Esophagus squamous epithelium (tissue), 5 donors: Measurements from ENCODE around the gene ZMYND10. TPM values are rescaled to one million over a fixed set of nuclear protein-coding genes. Genes with fewer than 3 reads are reported as not detected.

Source experiments
- DNase-seq: peaks from one replicate; lab custom pipeline; 2025; lab: John Stamatoyannopoulos, UW
- H3K27ac ChIP-seq, 4 donors: fragments of 200-600 bp; sonication (generic); one replicate each; pipeline ENCODE4 v1.5.1; 2016 to 2019; ENCODE audit warnings: mild to moderate bottlenecking in 1 of 4
- H3K27me3 ChIP-seq, 4 donors: fragments of 200-600 bp; sonication (generic); 1 replicate in 3 of 4; 2 replicates in 1 of 4; pipeline versions ENCODE4 v1.5.1 to v1.6.0; 2017 to 2021; ENCODE audit warnings: antibody characterized with exemption in 1 of 4
- H3K36me3 ChIP-seq, 3 donors: fragments of 200-600 bp; sonication (generic); one replicate each; pipeline ENCODE4 v1.5.1; 2016 to 2019
- H3K4me1 ChIP-seq, 3 donors: fragments of 200-600 bp; sonication (generic); one replicate each; pipeline ENCODE4 v1.5.1; 2017 to 2019
- H3K4me3 ChIP-seq, 4 donors: fragments of 200-600 bp; sonication (generic); 1 replicate in 3 of 4; 2 replicates in 1 of 4; pipeline ENCODE4 v1.5.1; 2016 to 2019; ENCODE audit warnings: mild to moderate bottlenecking in 2 of 4, moderate library complexity in 1 of 4
- H3K9me3 ChIP-seq, 3 donors: fragments of 200-600 bp; sonication (generic); one replicate each; pipeline ENCODE4 v1.5.1; 2016 to 2019
- POLR2A ChIP-seq, 4 donors: fragments of 450-650 bp; IDR thresholded peaks; one replicate each; pipeline ENCODE4 v1.6.1; 2017; ENCODE audit warnings: antibody characterized with exemption in 4 of 4, mild to moderate bottlenecking in 4 of 4, moderate library complexity in 3 of 4
- WGBS, 2 donors: methylation state at CpG; one replicate each; pipeline ENCODE4 v1.1.5; 2018; 5-methylcytosine and 5-hydroxymethylcytosine counted together
- intact Hi-C: fragments of 100-400 bp; cut with DNase I; formaldehyde crosslinking; loops from one replicate; pipeline ENCODE4 v1.15.0; 2022
- total RNA-seq, 4 donors: library from RNA; depleted of rRNA; stranded (reverse); fragments of >200 nt; gene quantifications; one replicate each; pipeline ENCODE4 v1.1.0, GENCODE V29; 2016
- TF ChIP-seq, protein P1 (sequence below), 6 experiments: fragments of 450-650 bp in 4 of 6; fragments of 200-600 bp in 2 of 6; sonication (generic) in 2 of 6; IDR thresholded peaks; one replicate each; pipeline ENCODE4 v1.5.1; 2016 to 2019; ENCODE audit warnings: antibody characterized with exemption in 6 of 6, mild to moderate bottlenecking in 4 of 6, moderate library complexity in 4 of 6
- donor health status: DM: yes; HTN: yes; CAD: no.

Gene ZMYND10
- total RNA-seq, 4 donors from 2014 or later = 1.1 TPM; not detected in 3

DNA sequence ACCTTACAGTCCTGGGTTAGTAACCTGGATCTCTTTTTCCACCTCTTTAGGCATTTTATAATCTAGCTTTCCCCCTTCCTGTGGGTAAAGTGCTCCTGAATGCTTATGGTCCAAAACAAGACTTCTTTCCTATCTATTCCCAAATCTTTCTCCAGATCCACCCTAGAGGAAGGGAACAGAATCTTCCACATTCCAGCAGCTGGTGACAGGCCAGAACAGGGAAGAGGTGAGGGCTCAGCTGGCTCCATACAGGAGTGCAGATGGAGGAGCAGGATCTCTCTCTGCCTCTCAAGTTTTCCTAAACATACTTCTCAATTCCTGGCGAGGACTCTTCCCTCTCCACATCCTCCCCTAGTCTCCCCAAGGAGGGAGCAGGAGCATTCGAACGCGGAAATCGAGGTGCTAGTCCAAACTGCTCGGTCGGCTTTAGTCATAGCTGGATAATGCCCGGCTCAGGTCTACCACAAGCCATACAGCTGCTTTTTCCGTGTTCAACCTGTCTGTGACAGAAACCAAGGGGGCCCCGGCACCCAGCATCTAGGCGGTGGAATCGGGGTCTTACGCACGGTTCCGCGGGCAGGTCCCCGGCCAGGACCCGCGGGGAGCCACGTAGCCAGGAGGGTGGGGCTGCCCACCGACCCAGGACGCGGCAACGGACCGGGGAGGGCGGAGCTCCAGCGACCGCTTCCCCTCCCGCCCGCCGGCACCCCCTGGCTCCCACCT is 8.9 kb downstream of the ZMYND10 start:
- peak overlapping the region; percentile 96 to 100 (median 98) for H3K27ac ChIP-seq
- intact Hi-C loops = no loop called here
- no peaks in the 10 kb centered on the region for H3K9me3 ChIP-seq
- H3K27me3 ChIP-seq = no peaks in the 10 kb centered on the region
- H3K4me3 ChIP-seq = peak overlapping the region; percentile 64 to 93 (median 78)
- no peak for DNase-seq
- WGBS, 2 donors = 0 to 1% methylated on average over 5 to 26 of the region's 31 CpGs
- TF ChIP-seq, protein P1, sequence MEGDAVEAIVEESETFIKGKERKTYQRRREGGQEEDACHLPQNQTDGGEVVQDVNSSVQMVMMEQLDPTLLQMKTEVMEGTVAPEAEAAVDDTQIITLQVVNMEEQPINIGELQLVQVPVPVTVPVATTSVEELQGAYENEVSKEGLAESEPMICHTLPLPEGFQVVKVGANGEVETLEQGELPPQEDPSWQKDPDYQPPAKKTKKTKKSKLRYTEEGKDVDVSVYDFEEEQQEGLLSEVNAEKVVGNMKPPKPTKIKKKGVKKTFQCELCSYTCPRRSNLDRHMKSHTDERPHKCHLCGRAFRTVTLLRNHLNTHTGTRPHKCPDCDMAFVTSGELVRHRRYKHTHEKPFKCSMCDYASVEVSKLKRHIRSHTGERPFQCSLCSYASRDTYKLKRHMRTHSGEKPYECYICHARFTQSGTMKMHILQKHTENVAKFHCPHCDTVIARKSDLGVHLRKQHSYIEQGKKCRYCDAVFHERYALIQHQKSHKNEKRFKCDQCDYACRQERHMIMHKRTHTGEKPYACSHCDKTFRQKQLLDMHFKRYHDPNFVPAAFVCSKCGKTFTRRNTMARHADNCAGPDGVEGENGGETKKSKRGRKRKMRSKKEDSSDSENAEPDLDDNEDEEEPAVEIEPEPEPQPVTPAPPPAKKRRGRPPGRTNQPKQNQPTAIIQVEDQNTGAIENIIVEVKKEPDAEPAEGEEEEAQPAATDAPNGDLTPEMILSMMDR (IDR thresholded peaks at IDR 0.05) = peak in 1 of 6 experiments; percentile 5
- no peak for TF ChIP-seq POLR2A (IDR thresholded peaks at IDR 0.05)
- H3K36me3 ChIP-seq = peaks cover 4 to 20% (median 8%) of the 10 kb centered on the region in 3 donors
- H3K4me1 ChIP-seq = peaks cover 66 to 93% (median 67%) of the 10 kb centered on the region in 3 donors

DNA sequence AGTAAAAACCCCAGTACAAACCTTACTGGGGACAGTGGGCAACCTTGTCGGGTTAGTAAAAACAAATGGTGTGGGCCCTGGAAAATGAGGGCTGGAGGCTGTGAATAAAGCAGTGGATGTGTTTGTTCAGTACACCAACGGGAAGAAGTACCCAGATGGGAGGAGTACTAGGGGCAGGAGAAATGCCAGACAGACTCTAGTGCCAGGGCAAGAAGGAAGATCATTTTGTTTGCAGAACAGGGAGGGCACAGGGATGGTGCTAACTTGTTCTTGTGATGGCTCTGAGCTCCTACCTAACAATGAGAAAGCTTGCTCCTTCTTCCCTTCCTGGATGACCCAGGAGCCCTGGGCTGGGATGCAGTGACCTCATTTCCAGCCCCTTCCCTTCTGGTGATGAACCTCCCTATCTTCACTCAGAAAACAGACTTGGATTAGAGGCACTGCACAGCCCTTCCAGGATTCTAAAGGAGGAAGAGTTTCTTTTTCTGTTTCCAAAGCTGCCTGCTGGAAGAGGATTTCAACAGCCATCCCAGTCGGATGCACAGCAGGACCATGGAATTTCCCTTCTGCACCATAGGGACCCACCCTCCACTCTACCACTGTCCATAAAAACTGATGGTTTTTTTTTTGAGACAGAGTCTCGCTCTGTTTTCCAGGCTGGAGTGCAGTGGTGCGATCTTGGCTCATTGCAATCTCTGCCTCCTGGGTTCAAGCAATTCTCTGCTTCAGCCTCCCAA is 11.0 kb downstream of the ZMYND10 start:
- TF ChIP-seq POLR2A (IDR thresholded peaks at IDR 0.05) = no peak
- TF ChIP-seq, protein P1 (IDR thresholded peaks at IDR 0.05) = no peak
- Histone ChIP-seq H3K27ac (peak overlapping the region; percentile 96 to 100 (median 98)), H3K9me3 (no peaks in the 10 kb centered on the region), H3K4me3 (peak overlapping the region in 1 of 4 donors; percentile 12), H3K27me3 (no peaks in the 10 kb centered on the region), H3K4me1 (peaks cover 48 to 72% (median 52%) of the 10 kb centered on the region in 3 donors), H3K36me3 (peaks cover 22 to 42% (median 26%) of the 10 kb centered on the region in 3 donors)
- no peak for DNase-seq
- WGBS, 2 donors = 37 to 53% methylated on average over 5 of the region's 5 CpGs
- intact Hi-C loops = no loop called here

DNA sequence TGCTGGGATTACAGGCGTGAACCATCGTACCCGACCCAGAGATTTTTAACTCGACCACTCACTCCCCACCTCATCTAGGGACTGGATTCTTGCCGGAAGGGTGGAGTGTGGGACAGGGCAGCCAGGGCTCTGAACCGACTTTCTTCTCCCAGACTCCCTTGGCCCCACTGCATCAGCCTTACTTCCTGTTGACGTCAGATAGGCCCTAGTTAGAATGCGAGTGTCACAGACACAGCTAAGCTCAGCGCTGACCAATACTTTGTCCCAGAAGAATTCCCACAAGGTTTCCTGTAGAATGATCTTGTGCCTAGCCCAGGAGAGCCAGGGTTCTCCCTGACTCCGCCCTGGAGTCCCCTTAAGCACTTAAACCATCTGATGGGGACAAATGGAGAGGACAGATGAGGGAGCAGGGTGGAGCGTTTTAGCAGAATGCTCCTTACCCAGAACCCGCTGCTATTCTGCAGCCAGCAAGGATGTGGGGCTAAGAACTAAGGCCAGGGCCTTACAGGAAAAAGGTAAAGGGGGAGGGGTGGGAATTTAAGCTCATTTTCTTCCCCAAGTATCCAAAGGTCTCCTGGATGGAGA is 11.7 kb downstream of the ZMYND10 start:
- H3K4me1 ChIP-seq = peaks cover 48 to 70% (median 51%) of the 10 kb centered on the region in 3 donors
- H3K36me3 ChIP-seq = peaks cover 24 to 47% (median 26%) of the 10 kb centered on the region in 3 donors
- TF ChIP-seq, protein P1 (IDR thresholded peaks at IDR 0.05) = no peak
- no peak for TF ChIP-seq POLR2A (IDR thresholded peaks at IDR 0.05)
- no peaks in the 10 kb centered on the region for H3K9me3 ChIP-seq
- intact Hi-C loops = no loop called here
- 42 to 73% methylated on average over 9 to 10 of the region's 12 CpGs for WGBS, 2 donors
- no peaks in the 10 kb centered on the region for H3K27me3 ChIP-seq
- peak overlapping the region in 1 of 4 donors; percentile 12 for H3K4me3 ChIP-seq
- H3K27ac ChIP-seq = peak overlapping the region; percentile 96 to 100 (median 98)
- DNase-seq = no peak

DNA sequence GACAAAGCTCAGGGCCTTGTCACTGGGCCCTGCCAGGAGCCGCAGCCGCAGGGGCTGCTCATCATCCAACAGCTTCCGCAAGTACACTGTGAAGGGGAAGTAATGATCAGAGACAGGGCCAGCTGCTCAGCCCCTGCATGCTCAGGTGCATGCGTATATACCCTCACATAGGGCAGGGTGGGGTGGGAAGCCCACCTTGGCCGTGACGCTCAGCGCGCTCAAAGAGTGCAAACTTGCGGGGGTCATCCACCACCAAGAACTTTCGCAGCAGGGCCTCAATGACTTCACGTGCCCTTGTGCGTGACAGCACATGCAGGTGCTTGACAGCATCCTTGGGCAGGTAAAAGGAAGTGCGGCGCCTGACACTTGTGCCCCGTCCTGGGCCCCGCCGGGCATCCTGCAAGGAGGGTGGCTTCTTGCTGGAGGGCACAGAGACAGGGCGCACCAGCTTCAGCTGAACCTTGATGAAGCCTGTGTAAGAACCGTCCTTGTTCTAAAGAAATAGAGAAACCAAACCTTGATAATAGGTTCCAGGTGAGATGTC is 14.1 kb downstream of the ZMYND10 start:
- Histone ChIP-seq H3K27me3 (no peaks in the 10 kb centered on the region), H3K9me3 (no peaks in the 10 kb centered on the region), H3K4me1 (peaks cover 49 to 72% (median 54%) of the 10 kb centered on the region in 3 donors), H3K27ac (no peak overlapping the region), H3K4me3 (no peak overlapping the region), H3K36me3 (peaks cover 24 to 49% (median 26%) of the 10 kb centered on the region in 3 donors)
- TF ChIP-seq, protein P1 (IDR thresholded peaks at IDR 0.05) = no peak
- no peak for TF ChIP-seq POLR2A (IDR thresholded peaks at IDR 0.05)
- DNase-seq = no peak
- intact Hi-C loops = no loop called here
- 90% methylated on average over 8 of the region's 19 CpGs; no CpG with 5 or more reads in 1 of the 2 donors for WGBS, 2 donors
